GM12891 (cell line): ENCODE measurements around the gene CSN3.

Source experiments
- DNase-seq: peaks from one replicate; pipeline ENCODE4 v3.0.0; 2011; ENCODE audit warnings: low spot score; ENCODE audit not compliant: insufficient read length
- FAIRE-seq: peaks from 2 replicates; lab custom pipeline; 2011; peaks lifted over from hg19 to GRCh38; lab: Jason Lieb, UNC
- PAX5 ChIP-seq: IDR thresholded peaks from 2 replicates; pipeline ENCODE4 v1.6.1; 2011; ENCODE audit warnings: low read length, moderate library complexity, mild to moderate bottlenecking; ENCODE audit not compliant: insufficient read depth, severe bottlenecking
- POLR2A ChIP-seq: IDR thresholded peaks from 2 replicates; pipeline ENCODE4 v1.6.1; 2011; ENCODE audit warnings: low read depth, low read length, control low read depth
- POLR2AphosphoS5 ChIP-seq: IDR thresholded peaks from 2 replicates; pipeline ENCODE4 v1.6.1; 2011; ENCODE audit warnings: low read depth, low read length, control low read depth
- POU2F2 ChIP-seq: IDR thresholded peaks from 2 replicates; pipeline ENCODE4 v1.6.1; 2011; ENCODE audit warnings: low read depth, mild to moderate bottlenecking, control low read depth, low read length, moderate library complexity
- SPI1 ChIP-seq: IDR thresholded peaks from 2 replicates; pipeline ENCODE4 v1.6.1; 2011; ENCODE audit warnings: low read depth, low read length, control low read depth
- TAF1 ChIP-seq: IDR thresholded peaks from 2 replicates; pipeline ENCODE4 v1.6.1; 2011; ENCODE audit warnings: low read depth, low read length, control low read depth

CSN3 gene

DNA sequence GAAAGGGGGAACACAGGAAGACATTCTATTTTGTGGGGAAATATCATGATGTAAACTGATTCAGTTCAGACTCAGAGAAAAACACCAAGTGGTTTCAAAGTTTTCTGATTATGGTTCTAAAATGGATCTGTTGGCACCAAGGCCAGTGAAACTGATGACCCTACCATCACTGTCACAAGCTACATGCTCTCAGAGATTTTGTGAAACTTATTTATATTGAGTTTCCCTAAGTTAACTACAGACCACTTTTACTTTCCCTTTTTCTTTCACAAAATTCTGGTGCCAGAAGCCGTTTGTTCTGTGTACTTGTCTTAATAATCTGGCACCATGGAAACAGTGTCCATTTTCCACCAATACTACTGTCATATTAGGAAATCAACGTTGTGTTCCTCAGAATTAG, 48.9 kb downstream of the CSN3 start:
- no peak for FAIRE-seq
- no peak for TF ChIP-seq TAF1
- TF ChIP-seq POLR2AphosphoS5, result no peak
- no peak for TF ChIP-seq PAX5
- TF ChIP-seq SPI1, result no peak
- no peak for TF ChIP-seq POLR2A
- TF ChIP-seq POU2F2, result no peak
- no peak for DNase-seq

DNA sequence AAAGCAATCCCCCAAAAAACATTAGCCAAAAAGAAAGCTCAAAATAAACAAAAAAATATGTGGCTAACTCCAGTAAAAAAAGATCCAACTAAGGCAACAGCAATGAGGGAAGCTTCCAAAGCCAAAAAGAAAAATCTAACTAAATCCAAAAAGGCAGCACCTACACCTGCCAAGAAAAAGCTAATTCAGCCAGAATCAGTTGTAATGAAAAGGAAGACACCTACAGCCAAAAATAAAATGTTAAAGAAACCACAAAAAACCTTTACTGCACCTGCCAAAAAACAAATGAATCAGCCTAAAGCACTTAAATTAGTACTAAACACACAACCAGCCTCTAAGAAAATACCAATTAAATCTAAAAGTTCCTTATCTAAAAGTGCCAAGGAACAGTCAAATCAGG, 55.2 kb downstream of the CSN3 start:
- TF ChIP-seq POLR2A, result no peak
- TF ChIP-seq POU2F2, result no peak
- TF ChIP-seq SPI1, result no peak
- no peak for TF ChIP-seq PAX5
- TF ChIP-seq POLR2AphosphoS5, result no peak
- TF ChIP-seq TAF1, result no peak
- no peak for DNase-seq
- no peak for FAIRE-seq

DNA sequence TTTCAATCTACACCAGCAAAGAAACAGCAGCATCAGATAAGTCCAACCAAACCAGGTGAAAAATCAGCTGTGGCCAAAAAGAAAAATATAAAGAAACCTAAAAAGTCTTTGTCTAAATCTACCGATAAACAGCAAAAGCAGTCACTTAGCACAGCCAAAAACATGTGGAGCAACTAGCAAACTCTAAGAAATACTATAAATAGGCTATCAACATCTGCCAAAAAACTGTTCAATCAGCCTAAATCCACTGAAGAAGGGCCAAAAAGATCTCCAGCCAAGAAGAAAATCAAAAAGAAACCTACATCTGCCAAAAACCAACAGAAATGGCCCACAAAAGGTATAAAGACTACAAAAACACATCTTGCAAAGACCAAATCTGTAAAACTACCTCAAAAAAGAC, 55.7 kb downstream of the CSN3 start:
- TF ChIP-seq PAX5 (no peak), POLR2A (no peak), SPI1 (no peak), TAF1 (no peak), POU2F2 (no peak), POLR2AphosphoS5 (no peak)
- DNase-seq (no peak), FAIRE-seq (no peak)

DNA sequence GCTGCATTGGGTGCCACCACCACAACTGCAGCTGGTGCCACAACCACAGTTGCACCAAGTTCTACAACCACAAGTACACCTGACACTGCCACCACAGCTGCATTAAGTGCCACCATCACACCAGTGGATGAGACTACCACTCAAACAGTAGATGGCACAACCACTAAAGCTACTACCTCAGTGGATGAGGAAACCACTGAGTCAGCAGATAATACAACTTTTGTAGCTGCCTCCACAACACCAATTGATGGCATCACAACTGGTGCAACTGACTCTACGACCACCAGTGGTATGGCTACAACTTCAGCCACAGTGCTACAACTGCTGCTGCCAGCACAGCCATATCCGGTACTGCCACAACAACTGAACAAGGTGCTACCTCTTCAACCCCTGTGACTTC, 57.2 kb downstream of the CSN3 start:
- FAIRE-seq (no peak), DNase-seq (no peak)
- TF ChIP-seq POLR2AphosphoS5 (no peak), PAX5 (no peak), TAF1 (no peak), SPI1 (no peak), POU2F2 (no peak), POLR2A (no peak)

DNA sequence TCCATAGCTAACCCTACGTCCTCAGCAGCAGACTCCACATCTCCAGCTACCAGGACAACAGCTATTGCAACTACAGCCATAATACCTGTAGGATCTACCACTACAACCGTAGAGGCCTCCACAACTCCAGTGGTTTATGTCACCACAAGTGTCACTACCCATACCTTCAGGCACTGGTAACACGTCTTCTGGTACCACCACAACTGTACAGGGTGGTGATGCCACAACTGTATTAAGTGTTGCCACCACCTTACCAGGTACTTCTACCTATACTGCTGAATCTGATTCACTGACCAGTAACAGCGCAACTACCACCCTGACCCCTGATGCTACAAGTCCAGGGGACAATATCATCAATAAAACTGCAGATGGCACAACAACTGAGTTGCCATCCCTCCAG, 57.8 kb downstream of the CSN3 start:
- no peak for TF ChIP-seq SPI1
- no peak for TF ChIP-seq POU2F2
- no peak for TF ChIP-seq TAF1
- TF ChIP-seq PAX5, result no peak
- TF ChIP-seq POLR2A, result no peak
- TF ChIP-seq POLR2AphosphoS5, result no peak
- no peak for FAIRE-seq
- DNase-seq, result no peak
